NCI-H1105 treated with DMSO at 0.1 percent for 48 hours (cell line): Measurements from ENCODE around the gene NSFL1C.
A peak's percentile ranks its signal among the peaks of the same experiment; 100 is the strongest.
"Not testable (repeated sequence)": the region's sequence is repeated elsewhere in the genome, so short reads cannot be mapped to it uniquely, and the experiment has no call there.

Experiments used
- DNase-seq: peaks from one replicate; lab custom pipeline; 2025; lab: John Stamatoyannopoulos, UW

Gene NSFL1C

DNA sequence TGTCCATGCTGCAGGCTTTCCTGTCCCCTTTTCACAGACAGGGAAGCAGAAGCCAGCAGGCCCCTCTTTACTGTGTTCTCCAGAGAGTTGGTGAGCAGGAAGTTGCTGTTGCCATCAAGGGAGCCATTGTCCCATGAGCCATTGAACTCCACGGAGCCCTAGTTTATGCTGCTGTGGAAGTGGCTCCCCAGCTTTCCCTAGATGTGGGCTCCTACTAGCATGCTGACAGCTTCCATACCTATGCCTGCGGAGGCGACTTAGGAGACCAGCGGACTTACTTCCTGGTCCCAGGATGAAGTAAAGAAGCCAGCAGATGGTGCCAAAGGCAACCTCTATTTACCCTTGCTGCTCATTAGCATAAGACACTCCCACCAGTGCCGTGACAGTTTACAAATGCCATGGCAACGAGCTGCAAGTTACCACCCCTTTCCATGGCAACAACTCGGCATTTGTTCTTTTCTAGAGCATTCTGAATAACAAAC, 43.0 kb downstream of the NSFL1C start:
- DNase-seq: no peak

GRCh38 chr20:1423206-1423605, 43.4 kb downstream of the NSFL1C start:
- no peak for DNase-seq

DNA sequence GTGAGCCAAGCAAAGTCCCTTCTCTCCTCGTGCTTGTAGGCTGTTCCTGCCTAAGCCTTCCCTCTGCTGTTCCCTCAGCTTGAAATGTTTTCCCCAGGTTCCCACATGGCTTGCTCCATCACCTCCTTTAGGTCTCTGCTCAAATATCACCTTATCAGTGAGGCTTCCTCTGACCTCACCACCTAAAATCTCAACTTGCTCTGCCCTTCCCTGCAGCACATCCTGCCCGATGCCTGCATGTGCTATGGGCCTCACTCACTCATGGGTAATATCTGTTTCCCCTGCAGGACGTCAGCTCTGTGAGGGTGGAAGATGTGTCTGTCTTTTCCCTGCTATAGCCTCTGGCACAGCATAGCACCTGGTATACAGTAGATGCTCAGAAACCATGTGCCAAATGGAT, 43.9 kb downstream of the NSFL1C start:
- DNase-seq: no peak

GRCh38 chr20:1420066-1420465, 46.6 kb downstream of the NSFL1C start:
- DNase-seq: no peak

DNA sequence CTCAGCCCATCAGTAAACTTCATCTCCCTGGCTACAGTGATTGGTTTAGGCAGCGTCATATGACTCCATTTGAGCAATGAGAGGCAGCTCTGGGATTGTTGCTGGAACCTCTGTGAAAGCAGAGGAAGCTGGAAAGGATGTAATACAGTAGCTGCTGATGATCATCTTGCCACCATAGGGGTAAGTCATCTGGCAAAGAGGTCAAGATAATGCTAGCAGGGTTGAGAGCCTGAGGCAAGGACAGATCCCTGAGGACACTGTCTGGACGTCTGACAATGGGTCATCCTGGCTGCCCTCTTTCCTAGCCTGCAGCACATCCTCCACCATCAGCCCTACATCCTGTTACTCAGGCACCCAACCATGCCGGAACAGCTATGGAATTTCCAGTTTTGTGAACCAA, 48.3 kb downstream of the NSFL1C start:
- DNase-seq: no peak

DNA sequence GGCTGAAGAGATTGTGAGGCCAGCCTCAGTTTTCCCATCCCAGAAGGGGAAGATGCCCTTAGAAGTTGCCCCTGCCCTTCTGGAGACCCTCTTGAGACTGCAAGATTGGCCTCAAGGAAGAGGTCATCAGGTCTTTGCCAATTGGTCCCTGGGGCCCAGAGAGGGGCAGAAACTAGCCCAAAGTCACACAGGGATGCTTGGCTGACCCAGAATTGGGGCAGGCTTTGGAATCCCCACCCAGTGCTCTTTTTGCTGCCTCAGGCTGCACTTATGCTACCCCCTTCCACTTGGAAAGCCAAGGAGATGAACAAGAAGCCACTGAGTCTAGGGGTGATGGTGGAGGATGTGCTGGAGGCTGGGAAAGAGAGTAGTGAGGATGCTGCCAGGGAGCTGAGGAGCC, 48.9 kb downstream of the NSFL1C start:
- DNase-seq: no peak

DNA sequence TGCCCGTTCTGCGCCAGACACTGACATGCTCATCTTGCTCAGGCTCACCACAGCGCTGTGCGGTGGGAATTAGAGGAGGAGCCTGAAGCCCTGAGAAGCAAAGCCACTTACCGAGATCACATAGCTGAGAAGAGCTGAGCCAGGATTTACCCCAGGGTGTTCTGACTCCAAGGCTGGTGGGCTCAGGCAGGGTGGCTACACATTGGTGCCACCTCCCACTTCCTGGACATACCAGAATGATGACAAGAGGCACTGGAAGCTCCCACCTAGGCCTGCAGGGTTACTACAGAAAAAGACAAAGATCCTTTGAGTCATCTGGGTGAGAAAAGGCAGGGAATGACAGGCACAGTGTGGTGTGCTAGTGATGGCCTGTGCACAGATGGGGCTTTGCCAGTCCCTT, 49.4 kb downstream of the NSFL1C start:
- no peak for DNase-seq

GRCh38 chr20:1415667-1416468, 50.8 kb downstream of the NSFL1C start:
- no peak for DNase-seq

DNA sequence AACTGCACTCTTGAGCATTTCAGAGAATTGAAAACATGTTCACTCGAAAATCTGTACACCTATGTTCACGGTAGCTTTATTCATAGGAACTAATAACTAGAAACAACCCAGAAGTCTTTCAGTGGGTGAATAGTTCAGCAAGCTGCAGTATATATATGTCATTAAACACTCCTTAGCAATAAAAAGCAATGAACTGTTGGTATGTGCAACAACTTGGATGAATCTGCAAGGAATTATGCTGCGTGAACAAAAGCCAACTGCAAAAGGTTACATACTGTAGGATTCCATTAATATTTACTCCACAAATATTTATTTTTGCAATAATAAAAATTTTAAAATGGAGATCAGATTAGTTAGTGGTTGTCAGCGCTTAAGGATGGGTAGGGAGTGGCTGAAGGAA, 51.7 kb downstream of the NSFL1C start:
- DNase-seq: no peak

DNA sequence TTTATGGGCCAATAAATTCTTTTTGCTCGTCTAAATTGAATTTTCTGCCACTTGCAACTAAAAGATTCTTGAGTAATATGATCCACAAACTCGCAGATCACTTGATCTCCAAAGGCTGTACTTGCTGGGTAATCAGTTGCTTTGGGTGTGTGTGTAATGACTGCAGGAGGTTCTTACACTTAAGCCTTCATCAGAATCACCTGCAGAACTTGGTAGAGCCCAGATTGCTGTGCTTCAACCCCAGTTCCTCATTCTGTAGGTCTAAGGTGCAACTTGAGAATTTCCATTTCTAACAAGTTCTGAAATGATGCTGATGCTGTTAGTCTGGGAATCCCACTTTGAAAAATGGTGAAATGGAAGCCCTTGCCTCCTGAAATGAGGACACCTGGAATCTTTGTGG, 60.8 kb downstream of the NSFL1C start:
- DNase-seq: no peak

GRCh38 chr20:1403624-1404023, 63.0 kb downstream of the NSFL1C start:
- DNase-seq: no peak

- no peak for DNase-seq
Observed at GRCh38 chr20:1402149-1402548, 64.5 kb downstream of the NSFL1C start.

DNA sequence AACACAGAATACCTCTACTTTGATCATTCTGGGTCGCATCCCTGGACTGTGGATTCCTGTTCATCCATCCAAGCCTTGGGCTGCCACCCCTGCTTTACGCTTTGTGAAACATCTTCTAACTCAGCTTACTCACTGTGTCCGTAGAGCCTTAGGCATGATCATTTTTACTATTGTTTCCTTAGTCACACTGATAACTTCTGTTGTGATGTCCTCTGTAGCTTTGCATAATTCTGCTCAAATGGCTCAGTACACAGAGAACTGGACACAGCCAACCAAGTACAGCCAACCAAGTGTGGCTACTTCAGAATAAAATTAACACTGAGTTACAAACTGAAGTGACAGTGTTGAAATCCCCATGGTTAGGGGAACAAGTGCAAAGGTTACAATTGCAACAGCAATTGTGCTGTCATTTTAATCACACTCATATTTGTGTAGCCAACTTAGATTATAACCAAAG, 65.2 kb downstream of the NSFL1C start:
- no peak for DNase-seq

GRCh38 chr20:1399678-1400366, 66.8 kb downstream of the NSFL1C start:
- DNase-seq: peak; percentile 44

DNA sequence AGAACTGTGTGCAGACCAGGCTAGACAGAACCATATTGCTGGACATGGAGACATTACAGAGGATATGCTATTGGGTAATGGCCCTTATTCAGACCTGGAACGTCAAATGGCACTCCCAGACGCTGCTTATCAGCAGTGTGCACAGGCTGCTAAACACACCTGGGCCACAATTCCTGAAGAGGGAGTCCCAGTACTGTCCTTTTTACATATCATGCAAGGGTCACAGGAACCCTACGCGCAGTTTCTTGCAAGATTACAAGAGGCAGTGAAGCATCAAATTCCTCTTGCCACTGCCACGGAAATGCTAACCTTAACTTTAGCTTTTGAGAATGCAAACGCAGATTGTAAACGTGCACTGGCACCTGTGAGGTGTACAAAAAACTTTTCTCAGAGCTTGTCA, 68.5 kb downstream of the NSFL1C start:
- DNase-seq: not testable (repeated sequence)

GRCh38 chr20:1397710-1398109, 68.9 kb downstream of the NSFL1C start:
- DNase-seq: no peak

GRCh38 chr20:1396702-1397101, 69.9 kb downstream of the NSFL1C start:
- DNase-seq: no peak

DNA sequence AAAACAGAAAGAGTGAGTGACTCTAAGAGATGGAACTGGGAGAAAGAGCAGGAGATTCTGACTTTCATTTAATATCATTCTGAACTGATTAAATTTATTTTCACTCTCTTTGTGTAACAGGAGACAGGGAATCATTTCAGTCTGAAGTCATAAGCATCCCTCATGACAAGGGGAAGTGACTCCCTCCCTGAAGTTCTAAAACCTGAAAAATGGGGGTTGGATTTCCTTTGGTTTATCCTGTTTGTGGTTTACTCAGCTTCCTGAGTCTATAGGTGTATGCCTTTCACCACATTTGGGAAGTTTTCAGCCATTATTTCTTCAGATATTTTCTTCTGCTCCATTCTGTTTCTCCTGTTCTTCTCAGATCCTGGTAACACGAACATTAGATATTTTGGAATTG, 70.4 kb downstream of the NSFL1C start:
- DNase-seq: no peak

DNA sequence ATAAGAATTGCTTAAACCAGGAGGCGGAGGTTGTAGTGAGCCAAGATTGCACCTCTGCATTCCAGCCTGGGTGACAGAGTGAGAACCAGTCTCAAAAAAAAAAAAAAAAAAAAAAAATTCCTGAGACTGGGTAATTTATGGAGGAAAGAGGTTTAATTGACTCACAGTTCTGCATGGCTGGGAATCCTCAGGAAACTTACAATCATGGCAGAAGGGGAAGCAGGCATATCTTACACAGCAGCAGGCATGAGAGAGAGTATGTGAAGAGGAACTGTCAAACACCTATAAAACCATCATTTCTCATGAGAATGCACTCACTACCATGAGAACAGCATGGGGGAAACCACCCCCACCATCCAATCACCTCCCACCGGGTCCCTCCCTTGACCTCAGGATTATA, 72.0 kb downstream of the NSFL1C start:
- no peak for DNase-seq

GRCh38 chr20:1393507-1393882, 73.2 kb downstream of the NSFL1C start:
- no peak for DNase-seq

DNA sequence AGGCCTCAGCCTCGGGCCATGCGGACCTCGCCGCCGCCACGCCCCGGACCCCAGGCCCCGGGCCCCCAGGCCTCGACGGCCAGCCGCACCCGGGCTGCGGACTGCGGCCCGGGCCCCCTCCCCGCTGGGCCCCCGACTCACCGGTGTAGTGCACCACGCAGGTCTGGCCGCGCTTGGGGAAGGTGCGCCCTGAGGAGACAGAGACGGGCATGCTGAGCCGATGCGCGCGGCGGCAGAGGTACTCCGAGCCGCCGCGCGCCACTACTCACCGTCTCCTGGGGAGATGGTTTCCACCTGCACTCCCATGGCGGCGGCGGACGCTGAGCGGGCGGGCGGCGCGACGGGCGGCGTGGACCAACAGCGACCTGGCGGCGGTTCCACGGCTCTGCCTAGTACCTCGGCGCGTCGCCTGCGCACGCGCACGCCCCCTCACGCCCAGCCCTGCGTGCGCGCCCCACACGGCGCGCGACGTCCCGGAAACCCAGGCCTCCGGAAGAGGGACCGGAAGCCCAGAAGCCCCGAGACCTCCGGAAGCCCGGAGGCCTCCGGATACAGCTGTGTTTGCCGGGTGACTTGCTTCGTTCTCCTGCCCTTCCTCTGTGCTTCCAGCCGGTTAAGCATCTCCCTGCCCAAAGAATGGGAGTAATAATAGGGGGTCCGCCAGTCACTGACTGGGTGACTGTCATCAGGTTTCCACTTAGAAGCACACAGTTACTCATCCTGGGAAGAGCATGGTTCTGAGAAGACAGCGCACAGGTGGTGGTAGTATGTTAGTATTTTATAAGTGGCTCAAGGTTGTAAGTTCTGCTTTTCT, 73.7 kb downstream of the NSFL1C start, which contains the start of gene FKBP1A:
TSS of gene FKBP1A (minus strand) at position 362 of the 814 bp plus-strand sequence. CDS start at position 306, 56 bp downstream.
- DNase-seq: peak; percentile 87

- no peak for DNase-seq
Observed at GRCh38 chr20:1392443-1392692, 74.3 kb downstream of the NSFL1C start.
